Kidney (tissue), 14 donors: ENCODE data around the gene TCF23. TPM values are rescaled to one million over a fixed set of nuclear protein-coding genes. Genes with fewer than 3 reads are reported as not detected.

Source experiments
- DNase-seq, 5 donors: peaks; one replicate each; pipeline ENCODE4 v3.0.0-alpha.2; 2013 to 2020
- FAIRE-seq: peaks from 2 replicates; lab custom pipeline; 2012; peaks lifted over from hg19 to GRCh38; lab: Jason Lieb, UNC
- H3K27ac ChIP-seq, 2 donors: one replicate each; pipeline ENCODE4 v1.7.0; 2013; ENCODE audit warnings: low read depth in 2 of 2, low read length in 2 of 2, inconsistent platforms in 1 of 2
- H3K27me3 ChIP-seq: one replicate; pipeline ENCODE4 v1.7.1; 2013; ENCODE audit warnings: low read length, inconsistent platforms; ENCODE audit not compliant: control insufficient read depth, insufficient read depth
- H3K36me3 ChIP-seq, 3 donors: one replicate each; pipeline versions ENCODE4 v1.7.0 to v1.7.1; 2013; ENCODE audit warnings: low read length in 3 of 3, control low read depth in 1 of 3, inconsistent platforms in 1 of 3; ENCODE audit not compliant: insufficient read depth in 3 of 3, control insufficient read depth in 2 of 3
- H3K4me1 ChIP-seq, 3 donors: one replicate each; pipeline versions ENCODE4 v1.7.0 to v1.7.1; 2013; ENCODE audit warnings: low read length in 3 of 3, inconsistent platforms in 1 of 3, low read depth in 1 of 3; ENCODE audit not compliant: control insufficient read depth in 2 of 3, insufficient read depth in 2 of 3
- H3K4me3 ChIP-seq, 3 donors: one replicate each; pipeline versions ENCODE4 v1.7.0 to v1.8.1; 2013; ENCODE audit warnings: low read length in 3 of 3, control low read depth in 1 of 3, inconsistent platforms in 1 of 3
- H3K9ac ChIP-seq, 3 donors: one replicate each; pipeline versions ENCODE4 v1.7.0 to v1.7.1; 2013; ENCODE audit warnings: low read length in 3 of 3, control low read depth in 1 of 3, inconsistent platforms in 1 of 3
- H3K9me3 ChIP-seq, 3 donors: one replicate each; pipeline versions ENCODE4 v1.7.0 to v1.7.1; 2013; ENCODE audit warnings: low read length in 3 of 3, control low read depth in 1 of 3, inconsistent platforms in 1 of 3; ENCODE audit not compliant: control insufficient read depth in 2 of 3, insufficient read depth in 1 of 3
- CTCF ChIP-seq: IDR thresholded peaks from 3 replicates; pipeline ENCODE4 v1.5.1; 2012; ENCODE audit warnings: mild to moderate bottlenecking, moderate library complexity, borderline replicate concordance; ENCODE audit not compliant: insufficient read depth; ENCODE audit errors: extremely low read depth
- intact Hi-C: fragments of 100-400 bp; cut with DNase I; formaldehyde crosslinking; loops from one replicate; pipeline ENCODE4 v1.11.1; 2022
- polyA plus RNA-seq: library from polyadenylated mRNA; stranded (reverse); fragments of 350-450 nt; fragmentation: Illumina TruSeq; extraction: RNeasy Lipid Tissue Mini Kit (QIAGEN cat#74804); gene quantifications from one replicate; pipeline ENCODE4 v1.2.3, GENCODE V29; 2014; ENCODE audit warnings: low read depth, low replicate concordance; ENCODE audit not compliant: insufficient read depth
- total RNA-seq: library from RNA; stranded (reverse); fragmentation: NEBNext Ultra II Directional; extraction: Animal tissue kit (Norgen Biotek cat#: 25700); gene quantifications from one replicate; pipeline ENCODE4 v1.2.1, GENCODE V29; 2021
- donor health status: control.
- donor health status: control.
- donor health status: control.
- donor health status: control.
- donor health status: control.
- donor health status: DM: yes; HTN: yes; CAD: no.
- donor health status: Normal renal cell carcinoma (clear cell type).

Gene TCF23
- total and polyA plus RNA-seq, 2 donors from 2014 or later, result 0.38 TPM; not detected in 1

GRCh38 chr2:27121906-27122305, 26.9 kb upstream of the TCF23 start:
- no peak overlapping the region for H3K9ac ChIP-seq
- FAIRE-seq, result no peak
- H3K4me1 ChIP-seq, result peaks cover 0 to 15% (median 0%) of the 10 kb centered on the region in 3 donors
- no peak for TF ChIP-seq CTCF
- intact Hi-C loops, result no loop called here
- DNase-seq, result no peak
- no peak overlapping the region for H3K4me3 ChIP-seq
- no peak overlapping the region for H3K27ac ChIP-seq
- no peaks in the 10 kb centered on the region for H3K36me3 ChIP-seq
- peaks cover 7% of the 10 kb centered on the region for H3K27me3 ChIP-seq
- peaks cover 0 to 1% (median 0%) of the 10 kb centered on the region in 3 donors for H3K9me3 ChIP-seq

DNA sequence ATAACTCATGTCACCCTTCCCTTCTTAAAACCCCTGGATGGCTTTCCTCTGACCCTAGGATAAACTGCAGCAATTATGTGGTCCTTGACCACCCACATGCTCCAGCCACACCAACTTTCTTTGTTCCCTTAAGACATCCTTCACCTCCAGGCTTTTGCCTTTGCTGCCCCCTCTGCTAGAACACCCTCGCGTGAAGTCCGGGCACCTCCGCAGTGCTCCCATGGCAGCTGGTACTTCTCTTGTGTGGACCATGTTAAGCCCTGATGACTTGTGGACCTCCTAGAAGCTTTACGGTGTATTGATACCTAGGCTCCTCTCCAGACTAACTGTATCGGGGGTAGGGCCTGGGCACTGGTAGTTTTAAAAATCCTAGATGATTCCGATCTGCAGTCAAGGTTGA, 26.0 kb upstream of the TCF23 start:
- DNase-seq (no peak), FAIRE-seq (no peak)
- intact Hi-C loops, result no loop called here
- H3K27ac ChIP-seq, result no peak overlapping the region
- peaks cover 5% of the 10 kb centered on the region for H3K27me3 ChIP-seq
- H3K9me3 ChIP-seq, result peaks cover 0 to 1% (median 0%) of the 10 kb centered on the region in 3 donors
- peaks cover 0 to 15% (median 0%) of the 10 kb centered on the region in 3 donors for H3K4me1 ChIP-seq
- peak overlapping the region in 1 of 3 donors; percentile 77 for H3K4me3 ChIP-seq
- no peak overlapping the region for H3K9ac ChIP-seq
- no peak for TF ChIP-seq CTCF
- no peaks in the 10 kb centered on the region for H3K36me3 ChIP-seq

GRCh38 chr2:27123302-27124150, 25.3 kb upstream of the TCF23 start, which contains the start of gene ABHD1:
ABHD1 (plus strand) TSS chr2:27123815; CDS start chr2:27123949, 134 bp downstream.
- intact Hi-C loops, result no loop called here
- no peak for FAIRE-seq
- Histone ChIP-seq H3K4me3 (peak within 1 kb of the TSS; percentile 35 to 77 (median 69)), H3K27me3 (peaks cover 5% of the 10 kb centered on the region), H3K27ac (no peak within 1 kb of the TSS), H3K4me1 (peaks cover 0 to 11% (median 0%) of the 10 kb centered on the region in 3 donors), H3K9me3 (peaks cover 0 to 1% (median 0%) of the 10 kb centered on the region in 3 donors), H3K36me3 (no peaks in the 10 kb centered on the region), H3K9ac (peak within 1 kb of the TSS in 1 of 3 donors; percentile 44)
- DNase-seq, result peak; percentile 51 to 83 (median 70)
- TF ChIP-seq CTCF, result no peak
